GM12892 (cell line): Measurements from ENCODE around the gene MCOLN1.

Experiments
- POLR2A ChIP-seq: IDR thresholded peaks from 2 replicates; pipeline ENCODE4 v1.6.1; 2011; ENCODE audit warnings: low read depth, low read length, control low read depth
- TAF1 ChIP-seq: IDR thresholded peaks from 2 replicates; pipeline ENCODE4 v1.6.1; 2011; ENCODE audit warnings: low read depth, mild to moderate bottlenecking, control low read depth, low read length, borderline replicate concordance

DNA sequence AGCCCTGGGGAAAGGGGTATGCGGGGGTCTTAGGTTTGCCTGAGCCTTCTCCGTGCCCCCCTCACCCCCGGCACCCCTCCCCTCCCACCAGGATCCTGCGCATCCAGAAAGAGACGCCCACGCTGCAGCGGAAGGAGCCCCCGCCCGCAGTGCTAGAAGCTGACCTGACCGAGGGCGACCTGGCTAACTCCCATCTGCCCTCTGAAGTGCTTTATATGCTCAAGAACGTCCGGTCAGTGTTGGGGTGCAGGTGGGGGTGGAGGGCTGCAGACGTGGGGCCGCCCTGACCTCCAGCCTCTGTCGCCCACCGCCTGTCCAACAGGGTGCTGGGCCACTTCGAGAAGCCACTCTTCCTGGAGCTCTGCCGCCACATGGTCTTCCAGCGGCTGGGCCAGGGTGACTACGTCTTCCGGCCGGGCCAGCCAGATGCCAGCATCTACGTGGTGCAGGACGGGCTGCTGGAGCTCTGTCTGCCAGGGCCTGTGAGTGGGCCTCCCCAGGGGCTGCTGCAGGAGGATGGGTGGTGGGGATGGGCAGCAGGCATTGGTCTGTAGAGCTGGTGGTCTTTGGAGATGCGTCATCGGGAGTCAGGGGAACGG is 17.5 kb downstream of the MCOLN1 start:
- TF ChIP-seq POLR2A (no peak), TAF1 (no peak)
